ENCODE measurements around the gene CELSR1.

- TF ChIP-seq CTCF (IDR thresholded peaks at IDR 0.05; ENCODE audit: low read depth, low read length) (no peak), EZH2phosphoT487 (IDR thresholded peaks at IDR 0.05; ENCODE audit: low read depth) (no peak)
These were observed 71.2 kb downstream of the CELSR1 start for GRCh38 chr22:46466255-46466676.

Measured in OCI-LY3 (cell line).